LNCaP clone FGC (cell line): ENCODE data around the gene LMX1B.

Source experiments
- DNase-seq: peaks from one replicate; pipeline ENCODE4 v3.0.0-alpha.2; 2011; ENCODE audit warnings: low read depth
- H3K4me3 ChIP-seq: 2 replicates; pipeline ENCODE4 v1.5.1; 2011; ENCODE audit warnings: mild to moderate bottlenecking, low read depth, low read length, control low read depth
- CTCF ChIP-seq: IDR thresholded peaks from 2 replicates; pipeline ENCODE4 v1.5.1; 2012; ENCODE audit warnings: mild to moderate bottlenecking; ENCODE audit not compliant: control insufficient read depth, insufficient read depth; ENCODE audit errors: extremely low read depth

LMX1B gene

DNA sequence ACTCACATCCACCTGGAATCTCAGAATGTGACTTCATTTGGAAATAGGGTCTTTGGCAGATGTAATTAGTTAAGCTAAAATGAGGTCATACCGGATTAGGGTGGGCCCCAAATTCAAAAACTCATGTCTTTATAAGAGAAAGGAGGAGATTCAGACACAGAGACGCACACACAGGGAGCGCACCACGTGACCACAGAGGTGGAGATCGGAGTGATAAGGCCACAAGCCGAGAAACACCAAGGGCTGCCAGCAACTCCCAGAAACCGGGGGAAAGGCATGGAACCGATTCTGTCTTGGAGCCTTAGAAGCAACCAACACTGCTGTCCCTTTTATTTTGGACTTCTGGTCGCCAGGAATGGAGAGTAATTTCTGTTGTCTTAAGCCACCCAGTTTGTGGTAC lies 31.8 kb upstream of the LMX1B start:
- no peak for TF ChIP-seq CTCF
- no peak for DNase-seq
- H3K4me3 ChIP-seq, result no peak overlapping the region

DNA sequence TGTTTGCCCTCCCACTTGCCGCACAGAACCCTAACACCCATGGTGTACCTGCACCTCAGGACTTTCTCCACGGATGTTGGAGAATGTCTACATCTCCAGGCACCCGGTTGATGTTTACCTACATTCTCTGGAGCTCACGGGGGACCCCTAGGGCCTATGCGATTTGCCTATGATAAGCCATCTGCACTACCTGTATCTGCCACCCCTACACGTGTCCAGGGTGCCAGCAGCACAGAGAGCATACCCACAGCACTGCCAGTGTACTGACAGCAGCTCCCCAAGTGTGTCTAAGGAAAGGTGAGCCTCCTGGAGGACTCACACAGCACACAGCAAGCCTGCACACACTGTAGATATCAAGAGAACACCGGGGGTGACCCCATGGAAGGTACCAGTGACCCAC lies 31.3 kb upstream of the LMX1B start:
- no peak for DNase-seq
- H3K4me3 ChIP-seq, result no peak overlapping the region
- TF ChIP-seq CTCF, result no peak

DNA sequence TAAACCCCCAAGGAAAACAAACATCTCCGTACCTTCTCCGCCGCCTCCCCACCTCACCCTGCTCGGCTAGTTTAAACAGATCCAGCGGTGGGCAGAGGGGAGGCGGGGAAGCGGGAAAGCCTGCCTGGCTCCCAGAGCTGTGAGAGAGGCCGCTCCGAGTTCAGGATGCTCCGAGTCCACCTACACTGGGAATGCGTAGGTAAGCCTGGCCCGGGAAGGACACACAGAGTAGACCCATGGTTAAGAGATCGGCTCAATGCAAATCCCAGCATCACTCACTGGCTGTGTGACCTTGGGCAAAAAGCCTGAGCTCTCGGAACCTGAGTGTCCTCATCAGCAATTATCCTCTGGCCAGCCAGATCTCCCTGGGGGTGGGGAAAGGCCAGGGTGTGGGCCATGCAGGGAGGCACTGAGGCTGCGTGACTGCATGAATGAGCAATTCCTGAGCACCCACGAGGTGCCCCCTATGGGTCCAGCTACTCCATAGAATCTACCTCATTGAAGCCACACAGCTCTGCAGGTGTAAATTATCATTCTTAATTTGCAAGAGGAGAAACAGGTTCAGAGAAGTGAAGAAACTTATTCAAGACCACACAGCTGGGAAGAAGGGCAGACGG lies 30.5 kb upstream of the LMX1B start:
- DNase-seq, result no peak
- TF ChIP-seq CTCF, result no peak
- H3K4me3 ChIP-seq, result no peak overlapping the region

DNA sequence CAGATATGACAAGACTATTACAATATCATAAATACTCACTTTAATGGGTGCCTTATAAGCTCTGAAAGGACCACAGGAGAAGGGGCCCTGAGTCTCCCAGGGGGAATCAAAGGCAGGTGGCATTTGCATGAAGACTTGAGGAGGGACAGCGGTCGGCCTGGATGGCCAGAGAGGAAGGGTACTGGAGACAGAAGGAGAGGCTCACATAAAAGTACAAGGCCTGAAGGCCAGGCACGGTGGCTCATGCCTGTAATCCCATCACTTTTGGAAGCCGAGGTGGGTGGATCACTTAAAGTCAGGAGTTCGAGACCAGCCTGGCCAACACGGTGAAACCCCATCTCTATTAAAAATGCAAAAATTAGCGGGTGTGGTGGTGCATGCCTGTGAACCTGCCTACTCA lies 29.1 kb upstream of the LMX1B start:
- no peak for TF ChIP-seq CTCF
- no peak overlapping the region for H3K4me3 ChIP-seq
- DNase-seq, result no peak

- no peak for TF ChIP-seq CTCF
Measured at GRCh38 chr9:126586236-126586635, 27.5 kb upstream of the LMX1B start.

GRCh38 chr9:126587187-126588185 lies 26.2 kb upstream of the LMX1B start:
- DNase-seq, result no peak
- TF ChIP-seq CTCF, result no peak

More at GRCh38 chr9:126586236-126586635, 27.5 kb upstream of the LMX1B start:
- DNase-seq, result no peak
- H3K4me3 ChIP-seq, result no peak overlapping the region

More at GRCh38 chr9:126587187-126588185, 26.2 kb upstream of the LMX1B start:
- no peak overlapping the region for H3K4me3 ChIP-seq
